GM18520 (cell line): ENCODE data around the gene SYT2.
A peak's percentile ranks its signal among the peaks of the same experiment; 100 is the strongest.
"Not testable (repeated sequence)": the region's sequence is repeated elsewhere in the genome, so short reads cannot be mapped to it uniquely, and the experiment has no call there.

Experiments used
- ATAC-seq: cut with Tn5 transposase; IDR thresholded peaks from one replicate; pipeline ENCODE4 v1.9.1; 2021; ENCODE audit not compliant: unreplicated experiment

SYT2 gene

DNA sequence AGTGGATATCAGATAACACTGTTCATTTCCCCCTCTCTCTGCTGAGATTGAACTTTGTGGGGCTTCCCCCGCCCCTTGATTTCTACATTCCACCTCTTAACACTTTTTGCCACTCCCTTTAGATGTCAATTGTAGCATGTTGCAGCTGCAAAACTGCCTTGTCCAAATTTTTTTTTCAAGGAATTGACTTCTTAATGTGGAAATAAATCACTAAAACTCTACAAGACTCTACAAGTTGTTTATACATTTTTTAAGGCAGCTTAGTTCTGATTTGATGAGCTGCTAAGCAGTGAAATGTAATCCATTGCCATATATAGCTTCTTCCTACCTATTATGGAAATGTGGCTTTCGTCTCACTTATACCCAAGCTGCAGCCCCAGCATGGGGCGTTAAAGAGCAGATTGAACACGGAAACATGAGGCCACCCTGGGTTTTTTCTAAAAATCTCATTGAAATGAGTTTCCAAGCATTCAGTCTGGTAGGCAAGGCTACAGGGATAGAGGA, 132.2 kb downstream of the SYT2 start:
- ATAC-seq, result no peak

DNA sequence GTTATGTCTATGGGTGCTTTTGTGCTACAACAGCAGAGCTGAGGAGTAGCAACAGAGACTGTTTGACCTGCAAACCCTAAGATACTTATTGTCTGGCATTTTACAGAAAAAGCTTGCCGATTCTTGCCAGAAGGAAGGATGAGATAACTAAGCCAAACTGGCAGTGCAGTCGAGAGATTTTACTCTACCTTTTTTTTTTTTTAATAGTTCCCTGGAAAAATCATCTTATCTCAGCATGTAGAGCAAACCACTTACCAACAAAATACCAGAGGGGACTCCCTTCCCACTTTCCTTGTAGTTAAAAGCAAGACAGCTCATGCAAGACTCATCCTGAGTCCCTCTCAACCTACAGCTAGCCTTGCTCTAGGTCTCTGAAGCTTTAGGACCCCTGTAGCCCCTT, 132.9 kb downstream of the SYT2 start:
- ATAC-seq, result no peak

DNA sequence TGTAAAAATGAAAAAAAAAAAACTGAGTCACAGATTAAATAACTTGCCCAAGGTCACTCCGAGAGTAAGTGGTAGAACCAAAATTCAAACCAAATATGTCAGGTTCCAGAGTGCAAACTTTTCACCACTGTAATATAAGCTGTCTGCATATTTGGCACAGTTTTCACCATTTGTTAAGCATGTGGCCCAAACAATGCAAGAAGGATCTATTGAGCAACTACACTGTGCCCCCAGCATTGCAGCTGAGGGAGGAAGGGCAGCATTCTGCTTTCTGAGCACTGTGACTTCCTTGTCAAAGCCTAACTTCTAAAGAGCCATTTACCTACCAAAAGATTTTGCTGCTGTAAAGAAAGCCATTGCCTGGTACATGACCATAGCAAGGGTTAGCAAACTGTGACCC, 133.4 kb downstream of the SYT2 start:
- ATAC-seq, result no peak

DNA sequence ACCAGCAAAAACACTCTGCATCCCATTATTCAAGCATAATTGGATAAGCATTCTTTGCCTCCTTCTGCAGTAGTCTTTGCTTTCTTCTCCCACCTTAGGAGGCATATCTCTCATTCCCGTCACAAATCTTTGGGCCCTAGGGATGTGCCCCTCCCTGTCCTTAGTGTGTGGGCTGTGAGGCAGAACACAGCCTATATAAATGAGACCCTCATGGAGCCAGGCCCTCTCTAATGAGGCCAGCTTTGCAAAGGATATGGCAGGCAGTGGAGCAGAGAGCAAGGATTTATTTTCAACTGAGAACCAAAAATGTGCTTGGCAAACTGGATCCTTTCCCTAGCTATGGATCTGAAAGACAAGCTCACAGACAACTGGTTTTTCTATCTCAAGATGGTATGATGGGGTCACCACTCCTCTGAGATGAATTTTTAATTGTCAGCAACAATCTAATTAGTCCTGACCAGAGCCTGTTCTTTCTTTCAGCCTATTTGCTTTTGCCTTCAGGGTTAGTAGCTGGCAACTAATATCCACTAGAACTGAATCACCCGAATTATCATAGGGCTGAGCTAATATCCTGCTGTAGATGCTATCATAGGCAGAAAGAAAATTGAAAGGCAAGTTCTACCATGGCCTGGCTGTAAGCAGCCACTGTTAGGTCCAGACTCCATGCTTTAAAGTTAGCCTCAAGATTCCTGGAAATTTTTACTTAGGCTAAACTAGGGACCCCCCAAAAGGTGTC, 134.2 kb downstream of the SYT2 start:
- ATAC-seq, result no peak

DNA sequence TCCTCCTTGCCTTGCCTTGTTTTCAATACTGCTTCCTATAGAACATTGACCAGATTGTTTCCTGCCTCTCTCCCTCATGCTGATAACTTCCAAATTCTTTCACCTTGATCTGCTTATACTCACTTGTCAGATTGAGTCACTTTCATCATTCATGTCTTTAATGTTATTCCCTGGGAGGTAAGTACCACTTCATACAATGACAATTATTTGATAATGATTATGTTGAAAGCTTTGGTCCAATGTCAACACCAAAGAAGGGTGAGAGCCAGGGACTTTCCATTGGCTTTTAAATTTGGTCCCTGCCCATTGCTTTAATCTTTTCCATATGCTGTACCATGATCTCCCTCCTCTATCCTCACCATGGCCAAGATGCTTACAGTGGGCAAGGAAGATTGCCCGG, 137.4 kb downstream of the SYT2 start:
- no peak for ATAC-seq

DNA sequence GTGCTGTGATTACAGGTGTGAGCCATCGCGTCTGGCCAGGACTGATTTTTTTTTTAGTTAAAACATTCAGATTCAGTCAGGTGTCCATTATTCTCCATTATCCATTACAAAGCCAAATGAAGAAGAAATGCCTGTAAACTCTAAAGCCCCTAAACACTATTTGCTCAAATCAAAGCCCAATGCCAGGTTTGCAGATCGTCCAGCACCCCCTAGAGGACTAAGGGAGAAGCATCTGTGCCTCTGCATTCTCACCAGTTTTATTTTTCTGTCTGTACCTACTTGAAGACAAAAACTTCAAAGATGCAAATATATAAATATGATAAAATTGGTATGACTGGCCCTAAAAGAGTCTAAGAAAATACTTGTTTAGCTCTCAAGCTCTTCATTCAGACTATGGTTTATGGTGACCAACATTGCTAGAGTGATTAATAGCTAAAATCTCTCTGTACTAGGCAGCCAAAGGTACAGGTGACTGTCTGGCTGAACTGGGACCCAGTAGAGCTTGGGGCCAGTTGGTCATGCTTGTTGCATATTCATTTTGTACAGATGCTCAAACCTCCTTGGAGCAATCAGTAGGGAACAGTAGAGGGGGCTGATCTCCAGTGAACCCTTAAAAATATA, 138.4 kb downstream of the SYT2 start:
- ATAC-seq, result no peak

DNA sequence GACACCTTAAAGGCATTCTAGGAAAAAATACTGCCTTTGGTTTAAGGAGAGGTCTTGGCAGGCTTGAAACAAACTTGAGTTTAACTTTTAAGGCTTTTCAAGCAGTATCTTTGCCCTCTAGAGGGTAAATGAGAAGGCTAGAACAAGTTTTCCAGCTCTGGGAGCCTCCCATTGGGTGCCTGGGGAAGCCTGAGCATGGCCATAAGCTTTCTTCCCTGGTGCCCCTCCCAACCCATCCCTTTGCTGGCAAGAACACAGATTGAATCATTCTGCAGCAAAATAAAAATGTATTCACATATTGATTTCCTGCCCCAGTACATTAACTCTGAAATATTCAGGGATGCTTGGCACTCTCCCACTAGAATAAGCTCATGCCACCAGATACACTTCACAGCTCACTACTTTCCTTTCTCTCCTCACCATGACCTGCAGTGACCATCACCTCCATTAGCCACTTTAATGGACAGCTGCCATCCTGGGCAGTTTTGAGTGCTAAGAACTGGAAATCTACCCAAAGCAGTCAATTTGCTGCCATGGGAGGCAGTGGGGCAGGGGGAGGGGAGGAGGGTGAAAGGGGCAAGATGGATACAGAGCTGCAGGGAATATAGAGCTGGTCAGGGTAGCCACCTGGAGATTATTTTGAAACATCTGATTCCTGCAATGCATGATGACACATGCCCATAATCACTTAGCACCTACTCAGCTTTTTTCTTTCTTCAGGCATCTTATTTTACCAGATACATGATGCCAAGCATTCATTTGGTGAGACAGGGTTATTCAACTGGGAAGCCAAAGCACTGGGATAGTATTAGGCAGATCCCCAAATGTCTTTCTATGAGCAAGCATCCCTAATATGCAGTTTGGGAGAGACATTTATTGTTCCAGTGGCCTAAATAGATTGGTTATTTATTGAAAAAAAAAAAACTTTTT, 140.6 kb downstream of the SYT2 start:
- no peak for ATAC-seq

DNA sequence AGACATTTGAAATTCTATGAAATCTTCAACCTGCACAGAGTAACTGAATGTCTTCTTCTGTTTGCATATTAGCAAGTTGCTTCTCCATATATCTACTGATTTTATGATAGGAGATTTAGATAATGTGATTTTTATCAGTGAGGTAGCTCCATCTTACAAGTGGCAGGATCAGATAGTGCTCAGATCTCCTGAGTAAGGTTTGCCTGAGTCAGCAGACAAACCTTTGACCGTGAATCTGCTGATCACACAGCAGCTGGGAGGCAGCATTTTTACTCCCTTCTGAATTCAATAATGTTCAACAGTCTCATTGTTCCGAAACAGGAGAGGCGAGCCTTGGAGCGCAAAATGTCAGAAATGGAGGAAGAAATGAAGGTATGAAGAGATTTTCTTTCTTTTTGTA, 141.4 kb downstream of the SYT2 start:
- ATAC-seq, result no peak

DNA sequence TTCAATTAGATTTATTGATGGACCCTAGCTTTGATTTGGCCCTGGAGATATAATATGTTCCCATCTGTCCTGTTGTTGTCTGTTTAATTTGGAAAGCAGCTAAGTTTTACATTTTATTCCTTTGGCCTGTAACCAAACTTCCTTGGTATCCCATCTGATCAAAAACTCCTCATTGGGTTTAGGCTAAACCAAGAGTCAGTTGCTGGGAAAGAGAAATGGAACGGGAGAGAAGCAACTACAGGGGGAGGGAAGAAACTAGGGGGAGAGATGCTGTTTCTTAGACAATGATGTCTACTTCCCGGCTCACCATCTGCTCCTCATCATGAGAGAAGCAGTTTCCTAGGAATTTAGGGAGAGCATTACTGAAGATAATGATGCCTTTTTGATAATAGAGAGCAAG, 141.8 kb downstream of the SYT2 start:
- ATAC-seq, result no peak

DNA sequence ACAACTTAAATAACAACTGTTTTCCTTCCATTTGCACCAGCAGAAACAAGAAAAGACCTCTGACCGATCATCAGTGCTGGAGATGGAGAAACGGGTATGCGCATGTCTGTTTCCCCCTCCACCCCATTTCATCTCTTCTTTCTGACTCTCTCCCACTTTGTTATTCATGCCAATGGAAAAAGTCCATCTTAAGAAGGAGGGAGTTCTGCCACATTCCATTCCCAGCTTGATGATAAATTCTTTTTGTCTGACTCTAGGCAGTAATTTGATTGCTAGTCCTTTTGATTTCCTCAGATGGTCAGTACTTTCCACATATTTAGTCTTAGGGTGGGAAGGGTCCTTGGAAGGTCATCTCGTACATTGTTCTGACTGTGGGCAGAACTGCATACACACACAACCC, 142.5 kb downstream of the SYT2 start:
- no peak for ATAC-seq

DNA sequence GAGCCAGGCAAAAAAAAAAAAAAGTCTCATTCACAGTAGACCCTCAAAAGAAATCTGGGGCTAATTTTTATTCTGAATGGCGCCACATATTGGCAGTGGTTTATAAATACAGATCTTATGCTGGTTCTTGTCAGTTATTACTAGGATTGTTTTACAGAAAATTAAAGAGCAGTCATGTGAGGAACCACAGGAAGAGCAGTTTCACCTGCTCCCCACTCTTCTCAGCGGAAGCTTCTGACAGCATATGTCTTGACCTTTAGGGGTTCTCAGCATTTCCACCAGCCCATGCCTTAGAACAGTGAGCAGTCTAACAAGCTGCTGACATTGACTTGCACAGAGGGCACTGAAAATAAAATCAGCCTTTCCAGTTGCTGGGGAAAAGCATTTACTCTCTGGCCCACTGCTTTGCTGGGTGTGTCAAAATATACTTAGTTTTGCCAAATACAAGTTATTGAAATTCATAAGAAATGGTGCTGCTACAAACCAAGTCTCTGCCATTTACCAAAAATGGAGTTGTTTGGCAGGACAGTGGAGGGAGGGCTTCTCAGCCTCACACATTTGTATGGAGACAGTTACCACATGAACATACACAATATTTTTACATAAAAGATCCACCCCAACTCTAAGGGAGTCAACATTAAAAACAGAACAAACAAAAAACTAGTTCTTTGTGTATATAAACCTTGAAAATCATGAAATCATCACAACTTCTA, 144.2 kb downstream of the SYT2 start:
- peak; percentile 60 for ATAC-seq

DNA sequence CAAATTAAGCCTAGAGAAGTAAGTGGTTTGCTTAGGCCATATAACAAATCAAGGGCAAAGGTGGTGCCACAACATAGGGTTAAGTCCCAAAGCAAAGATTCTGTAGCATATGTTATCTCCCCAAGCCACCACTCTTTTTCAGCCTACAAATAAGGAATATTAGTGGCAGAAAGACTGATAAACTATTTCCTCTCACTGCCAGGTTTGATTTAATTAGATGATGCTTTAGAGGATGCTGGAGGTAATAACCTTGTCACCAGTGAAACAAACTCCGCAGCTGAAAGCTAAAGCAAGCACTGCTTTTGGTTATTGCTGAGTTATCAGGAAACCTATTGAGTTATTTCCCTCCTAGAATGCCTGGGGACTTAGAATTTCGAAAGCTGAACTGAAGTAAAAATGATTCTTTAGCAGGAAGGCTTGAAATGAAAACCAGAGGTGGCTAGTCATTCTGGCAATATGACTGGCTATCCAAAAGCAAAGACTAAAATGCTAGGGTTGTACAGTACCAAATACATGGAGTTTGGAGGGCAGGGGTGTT, 145.2 kb downstream of the SYT2 start:
- ATAC-seq, result no peak

DNA sequence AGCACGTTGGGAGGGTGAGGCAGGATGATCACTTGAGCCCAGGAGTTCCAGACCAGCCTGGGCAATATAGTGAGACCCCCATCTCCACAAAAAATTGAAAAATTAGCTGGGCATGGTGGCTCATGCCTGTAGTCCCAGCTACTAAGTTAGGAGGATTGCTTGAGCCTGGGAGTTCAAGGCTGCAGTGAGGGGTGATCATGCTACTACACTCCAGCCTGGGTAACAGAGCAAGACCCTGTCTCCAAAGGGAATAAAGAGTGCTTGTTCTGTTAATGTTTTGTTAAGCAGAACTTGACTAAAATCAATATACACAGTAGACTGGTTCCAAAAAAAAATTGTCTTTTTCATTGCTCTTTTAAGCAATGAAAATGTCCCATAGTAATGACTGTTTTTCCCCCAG, 146.4 kb downstream of the SYT2 start:
- no peak for ATAC-seq

DNA sequence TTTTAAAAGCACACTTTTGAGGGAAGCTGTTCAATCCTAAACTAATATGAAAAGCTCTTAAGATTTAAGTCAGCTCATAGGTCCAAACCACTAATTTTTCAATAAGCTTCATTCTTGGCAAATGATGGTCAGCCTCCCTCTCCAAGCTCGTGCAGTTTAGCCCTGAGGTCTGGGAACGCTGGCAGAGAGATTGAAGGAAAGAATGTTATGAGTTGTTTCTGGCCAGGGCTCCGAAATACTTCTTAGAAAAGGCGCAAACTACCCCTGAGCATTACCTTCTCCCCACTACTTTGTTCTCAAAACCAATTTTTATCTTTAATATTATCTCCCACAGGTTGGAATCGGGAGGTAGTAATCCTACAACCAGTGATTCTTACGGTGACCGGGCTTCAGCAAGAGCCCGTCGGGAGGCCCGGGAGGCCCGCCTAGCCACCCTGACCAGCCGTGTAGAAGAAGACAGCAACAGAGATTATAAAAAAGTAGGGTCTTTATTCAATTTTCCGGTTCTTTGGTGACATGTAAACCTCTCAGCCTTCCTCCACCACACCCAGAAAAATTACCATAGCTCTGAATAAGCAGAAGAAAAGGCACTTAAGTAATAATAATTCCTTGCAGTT, 147.7 kb downstream of the SYT2 start:
- no peak for ATAC-seq

DNA sequence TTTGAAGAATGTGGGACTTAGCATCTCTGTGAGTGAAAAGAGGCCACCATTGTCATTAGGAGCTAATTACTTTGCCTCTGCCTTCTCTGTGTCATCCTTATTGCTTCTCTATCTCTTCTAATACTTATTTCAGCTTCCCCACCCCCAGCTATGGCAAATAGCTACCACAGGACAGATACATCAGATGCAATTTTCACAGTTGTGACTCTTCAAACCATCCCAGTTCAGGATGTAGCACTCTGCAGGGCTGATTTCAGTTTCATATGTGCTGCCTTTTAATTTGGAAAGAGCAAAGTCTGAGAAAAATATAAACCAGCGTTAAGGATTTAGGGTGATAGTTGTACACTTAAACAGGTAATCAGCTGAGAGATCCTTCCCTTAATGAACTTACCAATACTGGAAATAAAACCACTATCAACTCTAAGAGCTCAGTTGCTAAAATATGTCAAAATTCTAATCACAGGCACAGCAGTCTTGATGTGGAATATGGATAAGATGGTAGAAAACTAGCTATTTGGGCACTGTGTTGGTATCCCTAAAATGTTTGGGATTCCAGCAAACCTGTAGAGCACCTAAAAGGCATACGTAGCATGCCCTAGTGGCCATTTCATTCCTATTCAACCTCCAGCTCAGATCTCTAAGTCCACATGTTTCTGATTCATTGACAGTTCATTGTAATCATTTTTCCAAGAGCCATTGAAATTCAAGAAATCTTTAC, 148.4 kb downstream of the SYT2 start:
- ATAC-seq, result no peak

DNA sequence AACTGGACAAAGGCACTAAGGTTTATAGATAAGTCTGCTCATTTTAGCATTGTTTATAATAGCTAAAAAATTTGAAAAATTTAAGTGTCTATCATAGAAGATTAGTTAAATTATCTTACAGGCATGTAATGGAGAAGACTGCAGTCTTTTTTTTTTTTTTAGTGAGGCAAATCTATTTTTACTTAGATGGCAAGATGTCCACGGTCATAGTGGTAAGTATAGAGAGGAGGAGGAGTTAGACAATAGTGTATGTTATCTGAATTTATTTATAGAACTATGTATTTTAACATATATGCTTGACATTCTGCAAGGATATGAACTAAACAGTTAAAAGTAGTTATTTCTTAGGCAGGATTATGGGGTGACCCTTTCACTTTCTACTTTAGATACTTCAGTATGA, 149.0 kb downstream of the SYT2 start:
- no peak for ATAC-seq

DNA sequence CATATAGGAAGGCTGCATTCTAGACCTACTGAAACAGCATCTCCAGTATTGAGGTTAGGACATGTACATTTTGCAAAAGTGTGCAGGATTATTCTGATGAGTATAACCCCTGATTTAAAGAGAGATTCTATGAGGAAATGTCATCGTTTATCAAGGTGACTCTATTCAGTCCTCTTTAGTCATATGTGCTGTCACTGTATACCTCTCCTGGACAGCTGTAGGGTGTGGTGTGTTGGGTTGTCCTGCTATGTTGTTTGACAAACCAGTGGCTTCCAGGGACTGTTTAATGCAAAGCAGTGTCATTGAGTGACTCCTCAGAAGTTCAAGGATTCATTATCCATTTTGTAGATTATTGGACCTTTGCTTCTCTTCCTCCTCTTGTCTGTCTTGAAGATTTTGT, 152.6 kb downstream of the SYT2 start:
- not testable (repeated sequence) for ATAC-seq

DNA sequence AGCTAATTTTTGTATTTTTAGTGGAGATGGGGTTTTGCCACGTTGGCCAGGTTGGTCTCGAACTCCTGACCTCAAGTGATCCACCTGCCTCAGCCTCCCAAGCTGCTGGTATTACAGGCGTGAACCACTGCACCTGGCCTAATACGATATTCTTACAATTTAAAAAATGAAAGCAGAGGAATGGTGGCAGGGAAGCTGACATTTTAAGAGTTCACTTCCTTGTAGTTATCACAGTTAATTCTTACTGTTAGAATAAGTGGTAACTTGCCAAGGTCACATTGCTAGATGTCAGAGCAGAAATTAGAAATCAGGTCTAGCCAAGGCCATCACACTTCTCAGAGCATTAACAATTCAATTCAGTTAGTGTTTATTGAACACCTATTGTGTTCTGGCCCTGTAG, 154.2 kb downstream of the SYT2 start:
- not testable (repeated sequence) for ATAC-seq

DNA sequence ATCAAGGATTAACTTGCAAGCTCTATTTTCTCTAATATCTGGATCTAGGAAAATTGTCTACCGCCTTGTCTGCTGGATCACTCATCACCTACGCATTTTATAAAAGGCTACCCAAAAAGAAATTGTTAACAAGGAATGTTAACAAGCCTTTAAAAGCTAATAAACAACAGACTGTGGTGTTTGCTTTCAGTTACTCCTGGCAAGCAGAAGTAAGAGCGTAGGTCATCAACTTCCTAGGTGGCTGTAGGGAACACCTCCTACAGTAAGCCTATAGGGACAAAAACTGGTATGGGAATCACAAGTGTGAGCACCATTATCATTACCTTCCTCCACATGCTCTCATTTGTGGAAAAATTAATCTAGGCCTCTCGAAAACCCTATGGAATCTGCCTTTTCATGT, 155.6 kb downstream of the SYT2 start:
- ATAC-seq, result not testable (repeated sequence)

DNA sequence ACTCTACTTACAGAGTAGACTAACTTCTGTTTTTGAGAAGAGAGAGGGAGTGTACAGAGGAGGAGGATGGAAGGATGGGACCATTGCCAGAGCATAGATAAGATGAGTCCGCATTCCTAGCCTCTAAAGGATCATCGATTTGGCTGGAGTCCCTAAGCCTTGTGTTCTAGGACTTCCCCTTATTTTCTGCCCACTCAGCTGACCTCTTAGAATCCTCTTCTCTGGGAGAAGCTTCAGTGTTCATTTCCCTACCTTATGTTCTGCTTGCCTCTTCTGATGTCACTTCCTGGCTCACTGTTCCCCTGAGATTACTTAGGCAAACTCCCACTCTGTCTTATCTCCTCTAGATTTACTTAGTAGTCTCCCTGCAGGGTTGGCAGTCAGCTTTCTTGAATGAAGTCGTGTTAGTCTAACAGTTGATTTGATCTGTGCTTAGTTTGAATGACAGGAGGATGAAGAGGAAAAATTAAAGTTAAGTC, 156.7 kb downstream of the SYT2 start:
- no peak for ATAC-seq
